ENCODE data around the gene C2orf72.

GRCh38 chr2:231015926-231016325 lies 21.4 kb upstream of the C2orf72 start:
- TF ChIP-seq CTCF (conservative IDR thresholded peaks at IDR 0.05; ENCODE audit: low read length) (no peak), EZH2phosphoT487 (IDR thresholded peaks at IDR 0.05; ENCODE audit: borderline replicate concordance) (no peak)
